ENCODE data around the gene CACHD1. TPM values are rescaled to one million over a fixed set of nuclear protein-coding genes. Genes with fewer than 3 reads are reported as not detected.

CACHD1 gene
- total and polyA plus RNA-seq, 9 of the 15 experiments (the other 6 are each of a cell fraction or from before 2014, with no cell fraction given) = 0.07 TPM; not detected in 8

GRCh38 chr1:64567426-64568170 is 97.7 kb downstream of the CACHD1 start:
- TF ChIP-seq RAD51 (IDR thresholded peaks at IDR 0.05; ENCODE audit: borderline replicate concordance, low read depth) = no peak
- no peak for TF ChIP-seq HDAC3 (IDR thresholded peaks at IDR 0.05; ENCODE audit: borderline replicate concordance, partially characterized antibody)
- TF ChIP-seq CEBPG (CRISPR knock-in tag; IDR thresholded peaks at IDR 0.05) = no peak
- TF ChIP-seq CEBPG (tag; conservative IDR thresholded peaks at IDR 0.05 in 1 of 2, IDR thresholded peaks at IDR 0.05 in 1 of 2) = no peak
- no peak for TF ChIP-seq PHB (CRISPR knock-in tag; IDR thresholded peaks at IDR 0.05)
- TF ChIP-seq TGIF2 (CRISPR knock-in tag; IDR thresholded peaks at IDR 0.05) = no peak
- no peak for TF ChIP-seq SMAD2 (IDR thresholded peaks at IDR 0.05; ENCODE audit: low read depth, low read length)
- TF ChIP-seq GTF2A2 (tag; IDR thresholded peaks at IDR 0.05) = no peak
- TF ChIP-seq CGGBP1 (CRISPR knock-in tag; IDR thresholded peaks at IDR 0.05) = no peak
- TF ChIP-seq PPARD (CRISPR knock-in tag; IDR thresholded peaks at IDR 0.05) = no peak
- TF ChIP-seq ATF1 (CRISPR knock-in tag; IDR thresholded peaks at IDR 0.05) = no peak
- TF ChIP-seq ATF1 (tag; IDR thresholded peaks at IDR 0.05) = no peak
- no peak for TF ChIP-seq JUND (IDR thresholded peaks at IDR 0.05; ENCODE audit: borderline replicate concordance, low read depth, low read length)
- no peak for TF ChIP-seq JUND (tag; IDR thresholded peaks at IDR 0.05; ENCODE audit: borderline replicate concordance, low read depth, low read length)
- Histone ChIP-seq H3K4me2 (ENCODE audit: insufficient read depth, low read length) (no peak overlapping the region), H3K4me1 (replicated peaks in 1 of 2; ENCODE audit: control insufficient read depth in 2 of 2, insufficient read depth in 2 of 2, low read length in 2 of 2) (no peaks in the 10 kb centered on the region), H3K36me3 (ENCODE audit: control insufficient read depth, insufficient read depth, low read length) (no peaks in the 10 kb centered on the region), H3K27me3 (ENCODE audit: control insufficient read depth in 2 of 2, insufficient read depth in 2 of 2, low read length in 2 of 2) (no peaks in the 10 kb centered on the region; a peak in 1 of 5 replicates), H3K79me2 (ENCODE audit: control insufficient read depth, insufficient read depth, low read length) (no peaks in the 10 kb centered on the region), H2AFZ (ENCODE audit: low read depth, low read length) (no peak overlapping the region), H3K4me3 (no peak overlapping the region), H4K20me1 (replicated peaks; ENCODE audit: control insufficient read depth, insufficient read depth, low read length) (no peaks in the 10 kb centered on the region), H3K9me3 (replicated peaks; ENCODE audit: control insufficient read depth, insufficient read depth, low read depth, low read length) (no peaks in the 10 kb centered on the region), H3K9me1 (ENCODE audit: control insufficient read depth, insufficient read depth, low read length) (no peaks in the 10 kb centered on the region), H3K27ac (ENCODE audit: extremely low read depth, low read depth, low read length) (no peak overlapping the region), H3K9ac (ENCODE audit: insufficient read depth in 1 of 2, low read depth in 2 of 2, low read length in 2 of 2) (no peak overlapping the region)
- intact Hi-C loops (cut with micrococcal nuclease) (no loop called here), in situ Hi-C loops (cut with MboI) (no loop called here)
- DNase-seq (ENCODE audit: extremely low read depth in 1 of 4, low spot score in 3 of 4) = no peak
- FAIRE-seq = no peak
- WGBS (ENCODE audit: insufficient coverage, low coverage, missing lambda C conversion rate) = 2% methylated on average over 7 of the region's 7 CpGs
- POLR2A ChIA-PET = interaction anchor here (1.4 kb wide), 1 partner anchor 8 kb away, joined by 3 read pairs; no protein-coding TSS in a partner anchor
- ATAC-seq = no peak
- no TSS peak for BruUV-seq (replicated peaks)
- CTCF ChIA-PET (ENCODE audit: low intra/inter-chr PET ratio) = no interaction called here

All from K562 (cell line).